Cardiac muscle cell (in vitro differentiated cells and primary cell): ENCODE results near the gene CCDC141. TPM values are rescaled to one million over a fixed set of nuclear protein-coding genes. Genes with fewer than 3 reads are reported as not detected.

Experiments used
- DNase-seq, 2 donors: peaks; one replicate each; pipeline versions ENCODE4 v3.0.0 to v3.0.0-alpha.2; 2010 to 2017; ENCODE audit warnings: low read depth in 1 of 2, low spot score in 1 of 2
- H3K27ac ChIP-seq: fragments of 200-600 bp; sonication (generic); 2 replicates; pipeline ENCODE4 v1.5.1; 2016
- H3K27me3 ChIP-seq: fragments of 200-600 bp; sonication (generic); 2 replicates; pipeline ENCODE4 v1.6.0; 2016; ENCODE audit warnings: control low read depth
- H3K36me3 ChIP-seq: fragments of 200-600 bp; sonication (generic); 2 replicates; pipeline ENCODE4 v1.5.1; 2016; ENCODE audit warnings: control low read depth
- H3K4me1 ChIP-seq: fragments of 200-600 bp; sonication (generic); 2 replicates; pipeline ENCODE4 v1.8.1; 2017; ENCODE audit warnings: low read depth, mild to moderate bottlenecking, mixed run types
- H3K4me3 ChIP-seq: fragments of 200-600 bp; sonication (generic); 2 replicates; pipeline ENCODE4 v1.5.1; 2016; ENCODE audit warnings: mild to moderate bottlenecking
- H3K9me3 ChIP-seq: fragments of 200-600 bp; sonication (generic); 2 replicates; pipeline ENCODE4 v1.5.1; 2017; ENCODE audit warnings: low read depth, mild to moderate bottlenecking, control low read depth
- polyA plus RNA-seq: library from polyadenylated mRNA; unstranded; fragments of >200 nt; fragmentation: Nextera tagmentation; extraction: Ambion mirVana; gene quantifications from 2 replicates; pipeline ENCODE4 v1.2.1, GENCODE V29; 2016
- total RNA-seq: library from RNA; depleted of rRNA; stranded (reverse); fragments of >200 nt; gene quantifications from 2 replicates; pipeline ENCODE4 v1.2.3, GENCODE V29; 2016
- TF ChIP-seq, protein P1 (sequence below): IDR thresholded peaks from 2 replicates; pipeline ENCODE4 v1.5.1; 2012; ENCODE audit warnings: low read depth, mild to moderate bottlenecking, low read length

The CCDC141 gene
- total and polyA plus RNA-seq, 2 experiments from 2014 or later = 134 to 213 TPM

DNA sequence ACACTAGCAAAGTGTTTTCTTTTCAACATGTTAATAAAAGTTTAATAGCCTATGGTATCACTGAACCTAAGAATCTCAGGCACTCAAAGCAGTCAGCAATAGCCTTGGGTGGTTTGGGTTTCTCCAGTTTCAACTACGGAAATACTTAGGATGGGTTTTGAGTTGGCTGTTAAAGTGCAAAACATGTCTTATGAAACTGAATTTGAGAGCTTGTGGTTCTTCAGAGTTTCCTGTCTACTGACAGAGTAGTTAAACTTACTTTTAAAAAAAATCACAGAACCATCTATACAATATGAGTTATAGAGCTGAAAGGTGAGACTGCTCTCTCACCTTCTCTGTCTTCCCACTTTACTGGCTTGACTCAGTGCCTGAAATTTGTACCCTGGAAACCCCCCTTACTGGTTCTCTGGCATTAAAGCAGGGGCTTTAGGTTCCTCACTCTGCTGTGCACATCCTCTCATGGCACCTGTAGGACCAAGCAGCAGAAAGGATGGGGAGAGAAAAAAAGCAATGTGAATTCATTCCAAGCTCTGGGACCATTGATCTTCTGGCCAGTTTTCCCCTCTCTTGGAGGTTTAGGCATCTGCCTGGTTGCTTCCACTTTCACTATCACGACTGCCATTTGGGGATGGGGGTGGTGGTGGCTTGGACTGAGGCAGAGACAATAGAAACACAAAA is 18.1 kb downstream of the CCDC141 start:
- no peaks in the 10 kb centered on the region for H3K27me3 ChIP-seq
- TF ChIP-seq, protein P1, sequence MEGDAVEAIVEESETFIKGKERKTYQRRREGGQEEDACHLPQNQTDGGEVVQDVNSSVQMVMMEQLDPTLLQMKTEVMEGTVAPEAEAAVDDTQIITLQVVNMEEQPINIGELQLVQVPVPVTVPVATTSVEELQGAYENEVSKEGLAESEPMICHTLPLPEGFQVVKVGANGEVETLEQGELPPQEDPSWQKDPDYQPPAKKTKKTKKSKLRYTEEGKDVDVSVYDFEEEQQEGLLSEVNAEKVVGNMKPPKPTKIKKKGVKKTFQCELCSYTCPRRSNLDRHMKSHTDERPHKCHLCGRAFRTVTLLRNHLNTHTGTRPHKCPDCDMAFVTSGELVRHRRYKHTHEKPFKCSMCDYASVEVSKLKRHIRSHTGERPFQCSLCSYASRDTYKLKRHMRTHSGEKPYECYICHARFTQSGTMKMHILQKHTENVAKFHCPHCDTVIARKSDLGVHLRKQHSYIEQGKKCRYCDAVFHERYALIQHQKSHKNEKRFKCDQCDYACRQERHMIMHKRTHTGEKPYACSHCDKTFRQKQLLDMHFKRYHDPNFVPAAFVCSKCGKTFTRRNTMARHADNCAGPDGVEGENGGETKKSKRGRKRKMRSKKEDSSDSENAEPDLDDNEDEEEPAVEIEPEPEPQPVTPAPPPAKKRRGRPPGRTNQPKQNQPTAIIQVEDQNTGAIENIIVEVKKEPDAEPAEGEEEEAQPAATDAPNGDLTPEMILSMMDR = no peak
- H3K9me3 ChIP-seq = no peaks in the 10 kb centered on the region
- no peak for DNase-seq
- no peaks in the 10 kb centered on the region for H3K36me3 ChIP-seq
- peaks cover 28% of the 10 kb centered on the region for H3K4me1 ChIP-seq
- no peak overlapping the region for H3K4me3 ChIP-seq
- H3K27ac ChIP-seq = peak overlapping the region; percentile 58

DNA sequence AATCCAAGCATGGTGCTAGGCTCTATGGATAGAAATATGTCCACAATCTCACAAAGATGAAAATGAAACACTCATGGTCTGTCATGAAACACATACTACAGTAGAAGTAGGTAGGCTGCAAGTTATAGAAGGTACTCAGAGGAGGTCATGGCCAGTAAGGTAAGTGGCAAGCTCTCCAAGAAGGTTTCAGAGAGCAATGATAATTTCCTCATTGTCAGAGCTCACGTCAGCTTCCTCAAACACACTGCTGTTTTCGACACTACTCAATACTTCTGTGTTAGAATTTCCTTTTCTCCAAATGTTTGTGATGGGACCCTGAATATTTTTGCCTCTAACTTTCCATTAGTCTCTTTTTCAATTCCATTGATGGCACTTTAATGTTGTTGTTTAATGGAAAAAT is 25.5 kb downstream of the CCDC141 start:
- TF ChIP-seq, protein P1 = no peak
- DNase-seq = no peak
- H3K4me3 ChIP-seq = no peak overlapping the region
- H3K9me3 ChIP-seq = no peaks in the 10 kb centered on the region
- H3K27me3 ChIP-seq = no peaks in the 10 kb centered on the region
- H3K27ac ChIP-seq = peak overlapping the region; percentile 7
- peaks cover 4% of the 10 kb centered on the region for H3K36me3 ChIP-seq
- peaks cover 24% of the 10 kb centered on the region for H3K4me1 ChIP-seq

DNA sequence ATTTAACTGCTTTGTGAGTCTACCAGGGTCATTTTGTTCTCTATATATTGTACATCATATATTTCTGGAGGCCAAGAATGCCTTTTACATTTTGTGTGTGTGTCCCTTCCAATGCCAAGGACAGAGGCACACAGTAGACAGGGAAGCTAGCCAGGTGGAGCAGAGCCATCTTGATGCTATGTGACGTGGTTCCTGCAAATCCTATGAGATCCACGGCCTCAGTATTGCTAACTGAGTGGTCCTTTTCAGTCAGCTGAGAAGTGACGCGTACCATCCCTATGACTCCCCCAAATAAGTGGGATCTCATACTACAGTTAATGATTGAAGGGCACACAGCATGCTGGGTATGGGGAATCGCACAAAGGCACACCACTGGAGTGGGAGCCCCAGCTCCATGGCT is 27.3 kb downstream of the CCDC141 start:
- peak overlapping the region; percentile 76 for H3K27ac ChIP-seq
- H3K27me3 ChIP-seq = no peaks in the 10 kb centered on the region
- H3K4me1 ChIP-seq = peaks cover 34% of the 10 kb centered on the region
- no peak for DNase-seq
- TF ChIP-seq, protein P1 = no peak
- peaks cover 4% of the 10 kb centered on the region for H3K36me3 ChIP-seq
- no peak overlapping the region for H3K4me3 ChIP-seq
- no peaks in the 10 kb centered on the region for H3K9me3 ChIP-seq

DNA sequence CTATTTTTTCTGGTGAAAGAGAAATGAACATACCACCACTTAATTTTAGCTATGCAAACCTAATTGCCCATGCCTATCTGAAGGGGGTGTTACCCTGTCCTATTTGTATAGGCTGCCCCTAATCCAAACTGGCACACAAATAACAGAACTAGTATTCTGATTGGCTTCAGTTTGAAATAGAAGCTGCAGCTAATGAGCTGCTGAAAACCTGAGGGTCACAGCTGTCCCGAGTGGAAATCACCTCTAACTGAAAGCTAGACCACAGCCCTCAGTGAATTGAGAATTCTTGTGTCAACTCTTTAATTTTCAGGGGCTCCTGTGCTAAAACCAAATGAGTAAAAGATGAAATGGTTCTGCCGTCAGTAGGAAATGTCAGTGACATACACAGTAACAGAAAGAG is 28.7 kb downstream of the CCDC141 start:
- DNase-seq = no peak
- H3K27me3 ChIP-seq = no peaks in the 10 kb centered on the region
- H3K36me3 ChIP-seq = peaks cover 4% of the 10 kb centered on the region
- TF ChIP-seq, protein P1 = no peak
- H3K4me1 ChIP-seq = peaks cover 38% of the 10 kb centered on the region
- peak overlapping the region; percentile 76 for H3K27ac ChIP-seq
- no peaks in the 10 kb centered on the region for H3K9me3 ChIP-seq
- H3K4me3 ChIP-seq = no peak overlapping the region

DNA sequence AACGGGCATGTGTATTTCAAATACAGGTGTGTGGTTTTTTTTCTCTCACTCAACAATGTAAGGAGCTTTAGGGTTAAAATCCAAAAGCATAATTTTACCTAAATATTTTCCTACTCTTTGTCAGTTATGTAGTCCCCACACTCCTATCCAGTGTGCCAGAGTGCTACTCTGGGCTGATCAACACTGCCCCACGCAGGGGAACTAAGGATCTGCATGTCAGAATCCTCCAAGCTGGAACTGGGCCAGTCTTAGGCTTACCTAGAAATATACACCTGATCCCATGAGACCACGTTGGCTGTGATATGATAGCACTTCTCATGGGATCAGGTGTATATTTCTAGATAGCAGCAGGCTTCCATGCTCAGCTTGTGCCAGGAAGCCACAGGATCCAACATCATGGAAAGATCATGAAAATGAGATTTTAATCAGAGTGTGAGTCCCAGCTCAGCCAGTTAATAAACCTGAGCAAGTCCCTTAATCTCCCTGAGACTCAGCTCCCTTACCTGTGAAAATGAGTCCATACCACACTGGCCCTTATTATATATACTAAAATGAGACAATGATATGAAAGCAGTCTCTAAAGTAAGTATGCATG is 29.7 kb downstream of the CCDC141 start:
- peak overlapping the region; percentile 76 for H3K27ac ChIP-seq
- no peak overlapping the region for H3K4me3 ChIP-seq
- H3K9me3 ChIP-seq = no peaks in the 10 kb centered on the region
- peaks cover 4% of the 10 kb centered on the region for H3K36me3 ChIP-seq
- TF ChIP-seq, protein P1 = peak; percentile 23
- no peaks in the 10 kb centered on the region for H3K27me3 ChIP-seq
- H3K4me1 ChIP-seq = peaks cover 38% of the 10 kb centered on the region
- DNase-seq = peak; percentile 3 to 53
